Neural cell (in vitro differentiated cells): ENCODE results near the gene ACVR1.

Experiments used
- EZH2 ChIP-seq: fragments of 200-600, 300-800 bp; shearing (Covaris generic), sonication (generic); IDR thresholded peaks from 2 replicates; pipeline ENCODE4 v1.6.1; 2014; ENCODE audit warnings: antibody characterized with exemption, low read length, borderline replicate concordance, mild to moderate bottlenecking; ENCODE audit not compliant: insufficient read depth, poor library complexity, severe bottlenecking
- POLR2AphosphoS5 ChIP-seq: IDR thresholded peaks from 2 replicates; pipeline ENCODE4 v1.6.1; 2012
- TF ChIP-seq, protein P1 (sequence below): fragments of 450-650 bp; IDR thresholded peaks from 2 replicates; pipeline ENCODE4 v1.5.1; 2014; ENCODE audit warnings: antibody characterized with exemption, mild to moderate bottlenecking, moderate library complexity; ENCODE audit not compliant: poor library complexity, severe bottlenecking

- no peak for TF ChIP-seq EZH2
- TF ChIP-seq, protein P1, sequence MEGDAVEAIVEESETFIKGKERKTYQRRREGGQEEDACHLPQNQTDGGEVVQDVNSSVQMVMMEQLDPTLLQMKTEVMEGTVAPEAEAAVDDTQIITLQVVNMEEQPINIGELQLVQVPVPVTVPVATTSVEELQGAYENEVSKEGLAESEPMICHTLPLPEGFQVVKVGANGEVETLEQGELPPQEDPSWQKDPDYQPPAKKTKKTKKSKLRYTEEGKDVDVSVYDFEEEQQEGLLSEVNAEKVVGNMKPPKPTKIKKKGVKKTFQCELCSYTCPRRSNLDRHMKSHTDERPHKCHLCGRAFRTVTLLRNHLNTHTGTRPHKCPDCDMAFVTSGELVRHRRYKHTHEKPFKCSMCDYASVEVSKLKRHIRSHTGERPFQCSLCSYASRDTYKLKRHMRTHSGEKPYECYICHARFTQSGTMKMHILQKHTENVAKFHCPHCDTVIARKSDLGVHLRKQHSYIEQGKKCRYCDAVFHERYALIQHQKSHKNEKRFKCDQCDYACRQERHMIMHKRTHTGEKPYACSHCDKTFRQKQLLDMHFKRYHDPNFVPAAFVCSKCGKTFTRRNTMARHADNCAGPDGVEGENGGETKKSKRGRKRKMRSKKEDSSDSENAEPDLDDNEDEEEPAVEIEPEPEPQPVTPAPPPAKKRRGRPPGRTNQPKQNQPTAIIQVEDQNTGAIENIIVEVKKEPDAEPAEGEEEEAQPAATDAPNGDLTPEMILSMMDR = no peak
- TF ChIP-seq POLR2AphosphoS5 = no peak
Measured at GRCh38 chr2:157747280-157747679, 128.8 kb downstream of the ACVR1 start.
